PC-3 (cell line): ENCODE data around the gene CORO2B. TPM values are rescaled to one million over a fixed set of nuclear protein-coding genes. Genes with fewer than 3 reads are reported as not detected.

ENCODE experiments used
- ATAC-seq: fragments of 200-7000 bp; cut with Tn5 transposase; 2 replicates; pipeline ENCODE4 v1.9.1; 2020; ENCODE audit warnings: mild to moderate bottlenecking, moderate library complexity
- BruUV-seq: library from RNA; stranded (reverse); fragments of 400-500 nt; replicated peaks from 2 replicates; lab custom pipeline; 2021; lab: Mats Ljungman, UMichigan
- CTCF ChIA-PET: fragments of 300-600 bp; sonication (Branson Sonifier 250); formaldehyde crosslinking; loops from one replicate; lab custom pipeline; 2022; ENCODE audit warnings: antibody characterized with exemption; lab: Charles Lee
- POLR2A ChIA-PET: fragments of 300-600 bp; sonication (Branson Sonifier 250); formaldehyde crosslinking; loops from one replicate; lab custom pipeline; 2022; ENCODE audit warnings: antibody characterized with exemption; ENCODE audit not compliant: unreplicated experiment; lab: Charles Lee
- DNase-seq: peaks from one replicate; pipeline ENCODE4 v3.0.0-alpha.2; 2015
- H2AFZ ChIP-seq: fragments of 300-600 bp; sonication (generic); 2 replicates; pipeline ENCODE4 v1.6.0; 2016; ENCODE audit warnings: antibody characterized with exemption, low read length
- H3F3A ChIP-seq: fragments of 300-600 bp; sonication (generic); one replicate; pipeline ENCODE4 v1.6.0; 2017; ENCODE audit warnings: antibody characterized with exemption, low read length, control low read depth, mild to moderate bottlenecking; ENCODE audit not compliant: unreplicated experiment
- H3K27ac ChIP-seq: fragments of 300-600 bp; sonication (generic); 2 replicates; pipeline ENCODE4 v1.5.1; 2016; ENCODE audit warnings: mild to moderate bottlenecking, low read length
- H3K27me3 ChIP-seq: fragments of 300-600 bp; sonication (generic); 2 replicates; pipeline ENCODE4 v1.6.1; 2016; ENCODE audit warnings: low read length, mixed read lengths
- H3K36me3 ChIP-seq: fragments of 300-600 bp; sonication (generic); 2 replicates; pipeline ENCODE4 v1.6.1; 2016; ENCODE audit warnings: low read depth, mixed run types, low read length, mixed read lengths
- H3K4me1 ChIP-seq: fragments of 300-600 bp; sonication (generic); 2 replicates; pipeline ENCODE4 v1.5.1; 2016; ENCODE audit warnings: low read length; ENCODE audit not compliant: insufficient read depth
- H3K4me2 ChIP-seq: fragments of 300-600 bp; sonication (generic); 2 replicates; pipeline ENCODE4 v1.6.0; 2016; ENCODE audit warnings: low read length
- H3K4me3 ChIP-seq: fragments of 300-600 bp; sonication (generic); 2 replicates; pipeline ENCODE4 v1.5.1; 2016; ENCODE audit warnings: mild to moderate bottlenecking, low read length, mixed read lengths
- H3K79me2 ChIP-seq: fragments of 300-600 bp; sonication (generic); 2 replicates; pipeline ENCODE4 v1.6.1; 2017; ENCODE audit warnings: low read length, mixed read lengths
- H3K9ac ChIP-seq: fragments of 300-600 bp; sonication (generic); 2 replicates; pipeline ENCODE4 v1.6.0; 2016; ENCODE audit warnings: mild to moderate bottlenecking, low read length
- H3K9me2 ChIP-seq: fragments of 300-600 bp; sonication (generic); replicated peaks from 2 replicates; pipeline ENCODE4 v1.6.1; 2016; ENCODE audit warnings: mixed run types, low read length, mixed read lengths
- H3K9me3 ChIP-seq: fragments of 300-600 bp; sonication (generic); 2 replicates; pipeline ENCODE4 v1.6.1; 2016; ENCODE audit warnings: low read length, mixed read lengths
- H4K20me1 ChIP-seq: fragments of 300-600 bp; sonication (generic); 2 replicates; pipeline ENCODE4 v1.6.1; 2016; ENCODE audit warnings: low read length, mixed read lengths
- EZH2 ChIP-seq: fragments of 300-600 bp; sonication (generic); IDR thresholded peaks from one replicate; pipeline ENCODE4 v1.6.1; 2017; ENCODE audit warnings: antibody characterized with exemption, mild to moderate bottlenecking, low read length; ENCODE audit not compliant: unreplicated experiment
- EZH2phosphoT487 ChIP-seq: fragments of 300-600 bp; sonication (generic); IDR thresholded peaks from 2 replicates; pipeline ENCODE4 v1.6.1; 2018; ENCODE audit warnings: mild to moderate bottlenecking, antibody characterized with exemption, low read length, borderline replicate concordance
- intact Hi-C: fragments of 100-400 bp; cut with micrococcal nuclease; formaldehyde crosslinking; loops from 2 replicates; pipeline ENCODE4 v1.9.0; 2023
- total RNA-seq: library from RNA; depleted of rRNA; stranded (reverse); fragments of >200 nt; gene quantifications from 2 replicates; pipeline ENCODE4 v1.2.3, GENCODE V29; 2014
- TF ChIP-seq, protein P1 (sequence below): fragments of 300-600 bp; sonication (generic); conservative IDR thresholded peaks from 2 replicates; pipeline ENCODE4 v1.5.1; 2017; ENCODE audit warnings: antibody characterized with exemption, low read depth, mild to moderate bottlenecking, low read length

CORO2B gene
- total RNA-seq, 1 experiment from 2014 or later: 0.66 TPM

DNA sequence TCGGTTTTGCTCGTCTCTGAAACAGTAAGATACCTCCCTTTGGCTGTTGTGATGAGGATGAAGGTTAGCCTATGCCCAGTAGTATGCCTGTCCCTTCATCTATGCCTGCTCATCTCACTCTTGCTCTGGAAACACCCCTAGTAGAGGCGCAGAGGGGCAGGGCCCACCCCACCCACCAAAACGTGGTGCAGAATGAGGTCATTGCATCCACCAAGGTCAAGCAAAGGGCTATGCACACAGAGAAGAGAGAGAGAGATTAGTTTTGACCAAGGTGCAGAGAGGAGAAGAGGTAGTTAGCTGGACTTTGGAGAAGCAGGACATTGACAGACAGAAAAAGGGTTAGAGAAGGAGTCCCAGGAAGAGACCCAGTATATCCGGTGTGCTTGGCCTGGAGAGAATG is 119.9 kb downstream of the CORO2B start:
- no peaks in the 10 kb centered on the region for H3K27me3 ChIP-seq
- no peaks in the 10 kb centered on the region for H3K9me2 ChIP-seq
- H4K20me1 ChIP-seq: no peaks in the 10 kb centered on the region
- H3K79me2 ChIP-seq: no peaks in the 10 kb centered on the region
- H2AFZ ChIP-seq: no peak overlapping the region
- no peak for TF ChIP-seq EZH2phosphoT487
- TF ChIP-seq, protein P1, sequence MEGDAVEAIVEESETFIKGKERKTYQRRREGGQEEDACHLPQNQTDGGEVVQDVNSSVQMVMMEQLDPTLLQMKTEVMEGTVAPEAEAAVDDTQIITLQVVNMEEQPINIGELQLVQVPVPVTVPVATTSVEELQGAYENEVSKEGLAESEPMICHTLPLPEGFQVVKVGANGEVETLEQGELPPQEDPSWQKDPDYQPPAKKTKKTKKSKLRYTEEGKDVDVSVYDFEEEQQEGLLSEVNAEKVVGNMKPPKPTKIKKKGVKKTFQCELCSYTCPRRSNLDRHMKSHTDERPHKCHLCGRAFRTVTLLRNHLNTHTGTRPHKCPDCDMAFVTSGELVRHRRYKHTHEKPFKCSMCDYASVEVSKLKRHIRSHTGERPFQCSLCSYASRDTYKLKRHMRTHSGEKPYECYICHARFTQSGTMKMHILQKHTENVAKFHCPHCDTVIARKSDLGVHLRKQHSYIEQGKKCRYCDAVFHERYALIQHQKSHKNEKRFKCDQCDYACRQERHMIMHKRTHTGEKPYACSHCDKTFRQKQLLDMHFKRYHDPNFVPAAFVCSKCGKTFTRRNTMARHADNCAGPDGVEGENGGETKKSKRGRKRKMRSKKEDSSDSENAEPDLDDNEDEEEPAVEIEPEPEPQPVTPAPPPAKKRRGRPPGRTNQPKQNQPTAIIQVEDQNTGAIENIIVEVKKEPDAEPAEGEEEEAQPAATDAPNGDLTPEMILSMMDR: no peak
- no peak for TF ChIP-seq EZH2
- no peaks in the 10 kb centered on the region for H3K9me3 ChIP-seq
- H3K36me3 ChIP-seq: no peaks in the 10 kb centered on the region
- H3K4me3 ChIP-seq: no peak overlapping the region
- H3K4me2 ChIP-seq: no peak overlapping the region
- H3K4me1 ChIP-seq: no peaks in the 10 kb centered on the region
- intact Hi-C loops: no loop called here
- POLR2A ChIA-PET: no interaction called here
- ATAC-seq (no peak), DNase-seq (no peak)
- H3F3A ChIP-seq: no peaks in the 10 kb centered on the region
- no TSS peak for BruUV-seq
- CTCF ChIA-PET: no interaction called here
- H3K9ac ChIP-seq: no peak overlapping the region
- H3K27ac ChIP-seq: no peak overlapping the region

DNA sequence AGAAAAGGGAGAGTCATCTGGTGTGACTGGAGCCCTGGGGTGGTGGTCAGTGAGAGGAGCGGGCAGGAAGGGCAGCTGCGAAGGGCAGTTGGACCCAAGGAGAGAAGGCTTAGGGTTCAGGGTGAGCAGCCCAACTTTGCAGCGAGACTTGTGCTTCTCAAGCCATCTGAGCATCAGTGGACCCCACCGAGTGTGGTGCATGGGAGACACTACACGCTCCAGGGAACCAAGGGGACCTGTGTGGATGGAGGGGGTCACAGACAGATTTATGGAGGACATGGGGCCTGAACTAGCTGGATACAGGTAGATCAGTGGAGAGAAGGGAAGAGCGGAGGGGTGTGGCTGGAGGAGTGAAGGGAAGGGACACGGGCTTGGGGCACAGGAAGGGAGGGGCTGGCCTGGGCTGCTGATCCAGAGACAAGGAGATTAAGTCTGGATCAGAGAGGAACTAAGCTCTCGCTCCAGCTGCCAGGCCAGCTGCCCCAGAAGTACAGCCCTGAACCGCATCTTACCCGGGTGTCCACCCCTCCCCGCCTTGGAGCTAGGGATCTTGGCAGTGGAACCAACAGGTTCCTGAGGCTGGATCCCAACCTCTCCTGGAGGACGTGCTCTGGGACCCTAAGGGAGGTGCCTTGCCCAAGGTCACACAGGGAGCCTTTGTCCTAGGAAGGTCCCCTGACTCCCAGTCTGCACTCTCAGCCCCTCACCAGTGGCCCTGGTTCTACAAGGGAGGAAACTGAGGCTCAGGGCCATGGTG is 120.5 kb downstream of the CORO2B start:
- intact Hi-C loops: no loop called here
- Histone ChIP-seq H3K9ac (no peak overlapping the region), H3K4me2 (no peak overlapping the region), H3K4me1 (no peaks in the 10 kb centered on the region), H3K9me3 (no peaks in the 10 kb centered on the region), H3K9me2 (no peaks in the 10 kb centered on the region), H3K79me2 (no peaks in the 10 kb centered on the region), H4K20me1 (no peaks in the 10 kb centered on the region), H3F3A (no peaks in the 10 kb centered on the region), H3K4me3 (no peak overlapping the region), H3K27me3 (no peaks in the 10 kb centered on the region), H2AFZ (no peak overlapping the region), H3K36me3 (no peaks in the 10 kb centered on the region), H3K27ac (no peak overlapping the region)
- DNase-seq (no peak), ATAC-seq (no peak)
- TF ChIP-seq, protein P1: no peak
- TF ChIP-seq EZH2phosphoT487 (no peak), EZH2 (no peak)
- ChIA-PET POLR2A (no interaction called here), CTCF (no interaction called here)
- no TSS peak for BruUV-seq

DNA sequence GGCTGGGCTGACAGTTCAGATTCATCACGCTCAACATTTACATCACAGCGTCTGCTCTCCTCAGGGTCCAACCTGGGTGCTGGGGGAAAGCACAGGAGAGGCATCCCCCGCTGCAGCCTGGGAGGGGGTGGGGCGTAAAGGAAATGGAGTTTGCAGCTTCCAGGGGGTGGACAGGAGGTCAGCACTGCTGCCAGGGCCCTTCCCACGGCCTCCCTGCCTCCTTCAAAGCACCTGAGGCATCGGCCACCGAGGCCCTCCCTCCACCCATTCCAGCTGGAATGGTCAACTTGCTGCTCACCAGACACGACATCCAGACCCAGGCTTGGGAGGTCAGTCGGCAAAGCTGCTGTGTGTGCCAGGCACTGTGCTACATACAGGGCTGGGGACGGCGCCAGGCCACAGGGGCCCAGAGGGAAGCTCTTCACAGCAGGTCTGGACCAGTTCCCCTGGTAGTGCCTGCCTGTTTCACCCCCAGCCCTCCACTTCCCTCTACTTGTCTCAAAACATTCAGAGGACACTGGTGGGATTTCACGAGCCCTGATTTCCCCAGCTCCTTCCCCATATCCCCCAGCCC is 121.2 kb downstream of the CORO2B start:
- BruUV-seq: no TSS peak
- Histone ChIP-seq H3K9ac (no peak overlapping the region), H4K20me1 (no peaks in the 10 kb centered on the region), H2AFZ (no peak overlapping the region), H3K4me2 (no peak overlapping the region), H3F3A (no peaks in the 10 kb centered on the region), H3K4me1 (no peaks in the 10 kb centered on the region), H3K36me3 (no peaks in the 10 kb centered on the region), H3K27ac (no peak overlapping the region), H3K9me3 (no peaks in the 10 kb centered on the region), H3K79me2 (no peaks in the 10 kb centered on the region), H3K9me2 (no peaks in the 10 kb centered on the region), H3K27me3 (no peaks in the 10 kb centered on the region), H3K4me3 (no peak overlapping the region)
- ATAC-seq (no peak), DNase-seq (no peak)
- intact Hi-C loops: no loop called here
- CTCF ChIA-PET: no interaction called here
- POLR2A ChIA-PET: no interaction called here
- TF ChIP-seq EZH2phosphoT487: no peak
- TF ChIP-seq, protein P1: no peak
- TF ChIP-seq EZH2: no peak
